Measurements from ENCODE around the gene NOS1AP. TPM values are rescaled to one million over a fixed set of nuclear protein-coding genes. Genes with fewer than 3 reads are reported as not detected.

NOS1AP gene
- total and polyA plus RNA-seq, 2 donors (not counting 3 experiments of a cell fraction or from before 2014, with no cell fraction given), result 1.3 to 5.4 TPM

DNA sequence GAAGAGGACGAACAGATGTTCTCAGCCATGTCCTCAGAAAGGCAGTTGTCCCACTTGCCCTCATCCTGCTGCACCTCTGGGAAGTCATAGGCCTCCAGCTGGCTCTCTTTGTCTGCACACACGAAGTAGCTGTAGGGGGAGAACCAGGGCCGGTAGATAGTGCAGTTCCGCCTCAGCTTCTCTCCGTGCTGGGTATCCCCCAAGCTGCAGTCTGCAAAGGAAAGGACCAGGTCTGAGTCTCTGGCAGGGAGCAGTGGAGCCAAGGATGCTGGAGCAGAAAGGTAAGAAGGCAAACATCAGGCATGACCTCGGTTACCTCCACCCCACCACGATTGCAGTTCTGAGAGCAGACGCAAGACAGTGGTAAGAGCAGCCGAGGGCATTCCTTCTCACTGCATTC is 304.9 kb downstream of the NOS1AP start:
- intact Hi-C loops (cut with micrococcal nuclease) (no loop called here), dilution Hi-C loops (cut with MboI; ENCODE audit: extremely low pct_ligation_motif_present, low sequenced_read_pairs) (no loop called here)
- POLR2A ChIA-PET, result no interaction called here
- DNase-seq (ENCODE audit: low read depth, low spot score) (no peak), FAIRE-seq (no peak)
- CTCF ChIA-PET, result no interaction called here
- Histone ChIP-seq H3K36me3 (ENCODE audit: control insufficient read depth in 2 of 2, extremely low read depth in 1 of 2, insufficient read depth in 2 of 2, low read length in 2 of 2) (no peaks in the 10 kb centered on the region), H3K9me1 (replicated peaks; ENCODE audit: control insufficient read depth, extremely low read depth, insufficient read depth, low read length) (no peaks in the 10 kb centered on the region), H3K4me2 (ENCODE audit: insufficient read depth, low read length) (no peak overlapping the region), H3K4me1 (ENCODE audit: control insufficient read depth, extremely low read depth, insufficient read depth, low read length) (no peaks in the 10 kb centered on the region), H3K4me3 (replicated peaks in 1 of 3; ENCODE audit: insufficient read depth in 1 of 3, low read depth in 1 of 3, low read length in 3 of 3) (no peak overlapping the region), H4K20me1 (replicated peaks; ENCODE audit: control insufficient read depth, extremely low read depth, insufficient read depth, low read length) (no peaks in the 10 kb centered on the region), H3K9ac (replicated peaks; ENCODE audit: extremely low read depth, insufficient read depth, low read length) (no peak overlapping the region), H3K9me3 (replicated peaks; ENCODE audit: control insufficient read depth, insufficient read depth, low read length) (no peaks in the 10 kb centered on the region), H3K79me2 (ENCODE audit: control insufficient read depth, insufficient read depth, low read length) (no peaks in the 10 kb centered on the region), H2AFZ (ENCODE audit: low read depth, low read length) (no peak overlapping the region), H3K27me3 (ENCODE audit: control insufficient read depth in 2 of 2, insufficient read depth in 2 of 2, low read length in 2 of 2) (no peaks in the 10 kb centered on the region), H3K27ac (ENCODE audit: insufficient read depth, low read depth, low read length) (no peak overlapping the region)
- no TSS peak for BruUV-seq (replicated peaks)
- no peak for TF ChIP-seq FOS (IDR thresholded peaks at IDR 0.05; ENCODE audit: borderline replicate concordance, insufficient read depth, low read length)
- TF ChIP-seq POLR2A (IDR thresholded peaks at IDR 0.05; ENCODE audit: low read depth, low read length), result no peak
- TF ChIP-seq MYC (IDR thresholded peaks at IDR 0.05; ENCODE audit: low read depth, low read length), result no peak
- no peak for TF ChIP-seq POLR2AphosphoS5 (IDR thresholded peaks at IDR 0.05; ENCODE audit: insufficient read depth, low read depth, low read length)
- TF ChIP-seq, protein P1, sequence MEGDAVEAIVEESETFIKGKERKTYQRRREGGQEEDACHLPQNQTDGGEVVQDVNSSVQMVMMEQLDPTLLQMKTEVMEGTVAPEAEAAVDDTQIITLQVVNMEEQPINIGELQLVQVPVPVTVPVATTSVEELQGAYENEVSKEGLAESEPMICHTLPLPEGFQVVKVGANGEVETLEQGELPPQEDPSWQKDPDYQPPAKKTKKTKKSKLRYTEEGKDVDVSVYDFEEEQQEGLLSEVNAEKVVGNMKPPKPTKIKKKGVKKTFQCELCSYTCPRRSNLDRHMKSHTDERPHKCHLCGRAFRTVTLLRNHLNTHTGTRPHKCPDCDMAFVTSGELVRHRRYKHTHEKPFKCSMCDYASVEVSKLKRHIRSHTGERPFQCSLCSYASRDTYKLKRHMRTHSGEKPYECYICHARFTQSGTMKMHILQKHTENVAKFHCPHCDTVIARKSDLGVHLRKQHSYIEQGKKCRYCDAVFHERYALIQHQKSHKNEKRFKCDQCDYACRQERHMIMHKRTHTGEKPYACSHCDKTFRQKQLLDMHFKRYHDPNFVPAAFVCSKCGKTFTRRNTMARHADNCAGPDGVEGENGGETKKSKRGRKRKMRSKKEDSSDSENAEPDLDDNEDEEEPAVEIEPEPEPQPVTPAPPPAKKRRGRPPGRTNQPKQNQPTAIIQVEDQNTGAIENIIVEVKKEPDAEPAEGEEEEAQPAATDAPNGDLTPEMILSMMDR (IDR thresholded peaks at IDR 0.05; ENCODE audit: extremely low read depth in 1 of 2, insufficient read depth in 1 of 2, low read depth in 1 of 2, low read length in 2 of 2), result no peak
- no peak for TF ChIP-seq GATA2 (IDR thresholded peaks at IDR 0.05; ENCODE audit: insufficient read depth, insufficient read length, low read depth, low read length)
- no peak for TF ChIP-seq EZH2 (IDR thresholded peaks at IDR 0.05; ENCODE audit: borderline replicate concordance, low read depth, low read length, severe bottlenecking)
- no peak for TF ChIP-seq JUN (IDR thresholded peaks at IDR 0.05; ENCODE audit: borderline replicate concordance, insufficient read depth, insufficient read length, low read depth)
- TF ChIP-seq MAX (IDR thresholded peaks at IDR 0.05; ENCODE audit: insufficient read depth, insufficient read length), result no peak
